Mesendoderm (in vitro differentiated cells): ENCODE results near the gene CD96.
A peak's percentile ranks its signal among the peaks of the same experiment; 100 is the strongest.

Experiments
- DNase-seq: peaks from one replicate; pipeline ENCODE4 v3.0.0; 2013
- H2AK5ac ChIP-seq: 2 replicates; pipeline ENCODE4 v1.6.1; 2013; ENCODE audit warnings: low read length, inconsistent platforms
- H2BK120ac ChIP-seq: 2 replicates; pipeline ENCODE4 v1.6.1; 2013; ENCODE audit warnings: low read depth, mild to moderate bottlenecking, low read length, moderate library complexity, mixed read lengths
- H2BK15ac ChIP-seq: replicated peaks from 2 replicates; pipeline ENCODE4 v1.6.1; 2013; ENCODE audit warnings: low read depth, mild to moderate bottlenecking, moderate library complexity
- H2BK5ac ChIP-seq: 2 replicates; pipeline ENCODE4 v1.6.1; 2013; ENCODE audit warnings: low read length, inconsistent platforms
- H3K18ac ChIP-seq: 2 replicates; pipeline ENCODE4 v1.6.1; 2013; ENCODE audit warnings: mild to moderate bottlenecking, low read length, mixed read lengths
- H3K23ac ChIP-seq: one replicate; pipeline ENCODE4 v1.6.1; 2013; ENCODE audit warnings: low read length
- H3K27ac ChIP-seq: 2 replicates; pipeline ENCODE4 v1.5.1; 2013; ENCODE audit warnings: low read depth, mild to moderate bottlenecking, inconsistent platforms, low read length, moderate library complexity
- H3K27me3 ChIP-seq: 2 replicates; pipeline ENCODE4 v1.6.1; 2013; ENCODE audit warnings: low read length, control low read depth, mild to moderate bottlenecking, inconsistent platforms; ENCODE audit not compliant: insufficient read depth, poor library complexity
- H3K36me3 ChIP-seq: 2 replicates; pipeline ENCODE4 v1.6.1; 2013; ENCODE audit warnings: low read length, inconsistent platforms; ENCODE audit not compliant: control insufficient read depth, insufficient read depth
- H3K4ac ChIP-seq: one replicate; pipeline ENCODE4 v1.6.1; 2013; ENCODE audit warnings: low read depth, mild to moderate bottlenecking, low read length, moderate library complexity
- H3K4me1 ChIP-seq: 2 replicates; pipeline ENCODE4 v1.6.1; 2013; ENCODE audit warnings: low read depth, low read length, inconsistent platforms; ENCODE audit not compliant: control insufficient read depth
- H3K4me2 ChIP-seq: 2 replicates; pipeline ENCODE4 v1.6.1; 2013; ENCODE audit warnings: low read length
- H3K4me3 ChIP-seq: 2 replicates; pipeline ENCODE4 v1.5.1; 2013; ENCODE audit warnings: mild to moderate bottlenecking, low read length
- H3K56ac ChIP-seq: one replicate; pipeline ENCODE4 v1.6.1; 2013; ENCODE audit warnings: low read length
- H3K79me1 ChIP-seq: 2 replicates; pipeline ENCODE4 v1.6.1; 2013; ENCODE audit warnings: low read length, inconsistent platforms
- H3K79me2 ChIP-seq: 2 replicates; pipeline ENCODE4 v1.6.1; 2013; ENCODE audit warnings: mild to moderate bottlenecking, low read length; ENCODE audit not compliant: control insufficient read depth, insufficient read depth
- H3K9ac ChIP-seq: 2 replicates; pipeline ENCODE4 v1.6.1; 2013; ENCODE audit warnings: low read length, inconsistent platforms
- H4K5ac ChIP-seq: one replicate; pipeline ENCODE4 v1.6.1; 2013; ENCODE audit warnings: low read length
- H4K8ac ChIP-seq: one replicate; pipeline ENCODE4 v1.6.1; 2013; ENCODE audit warnings: low read depth, mild to moderate bottlenecking, control low read depth, low read length, moderate library complexity
- WGBS: extraction: QIAGEN DNeasy Blood & Tissue Kit; methylation state at CpG from one replicate; pipeline ENCODE4 v1.1.7; 2013; ENCODE audit warnings: low lambda C conversion rate, missing lambda C conversion rate; ENCODE audit not compliant: insufficient coverage; ENCODE audit errors: extremely low coverage; 5-methylcytosine and 5-hydroxymethylcytosine counted together

Gene CD96

GRCh38 chr3:111681661-111682426, 139.8 kb downstream of the CD96 start:
- Histone ChIP-seq H3K4me1 (no peaks in the 10 kb centered on the region), H3K79me1 (no peaks in the 10 kb centered on the region), H3K4me3 (no peak overlapping the region), H3K9ac (no peak overlapping the region), H3K79me2 (no peaks in the 10 kb centered on the region), H2AK5ac (no peak overlapping the region), H3K27me3 (no peaks in the 10 kb centered on the region), H2BK120ac (no peak overlapping the region), H3K4me2 (no peak overlapping the region), H3K27ac (no peak overlapping the region), H3K18ac (no peak overlapping the region), H3K36me3 (no peaks in the 10 kb centered on the region), H3K23ac (no peak overlapping the region), H3K4ac (no peak overlapping the region), H4K5ac (no peak overlapping the region), H4K8ac (no peak overlapping the region), H2BK15ac (no peak overlapping the region), H3K56ac (no peak overlapping the region), H2BK5ac (no peak overlapping the region)
- 100% methylated on average over 1 of the region's 7 CpGs for WGBS
- DNase-seq = no peak

DNA sequence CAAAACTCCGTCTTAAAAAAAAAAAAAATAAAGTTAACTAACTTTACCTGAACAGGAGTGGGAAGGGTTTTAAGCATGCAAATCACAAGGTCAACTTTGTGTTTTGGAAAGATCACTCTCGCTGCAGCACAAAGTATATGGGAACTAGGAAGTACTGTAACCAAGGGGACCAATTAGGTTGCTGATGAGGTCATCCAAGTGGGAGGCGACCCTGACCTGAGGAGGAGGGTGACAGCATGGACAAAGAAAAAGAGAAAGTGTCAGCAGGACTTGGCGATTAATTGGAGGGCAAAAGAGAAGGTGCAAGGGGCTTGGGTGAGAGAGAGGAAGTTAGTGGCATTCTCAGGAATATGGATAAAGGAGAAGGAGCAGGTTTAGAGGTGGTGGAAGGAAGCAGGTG, 142.6 kb downstream of the CD96 start:
- Histone ChIP-seq H2BK5ac (no peak overlapping the region), H3K18ac (no peak overlapping the region), H2AK5ac (no peak overlapping the region), H2BK120ac (no peak overlapping the region), H3K79me2 (no peaks in the 10 kb centered on the region), H3K4ac (no peak overlapping the region), H3K9ac (no peak overlapping the region), H2BK15ac (no peak overlapping the region), H3K23ac (no peak overlapping the region), H3K27ac (no peak overlapping the region), H3K56ac (no peak overlapping the region), H4K8ac (no peak overlapping the region), H3K4me2 (no peak overlapping the region), H4K5ac (no peak overlapping the region), H3K27me3 (no peaks in the 10 kb centered on the region), H3K4me3 (no peak overlapping the region), H3K36me3 (no peaks in the 10 kb centered on the region), H3K4me1 (no peaks in the 10 kb centered on the region), H3K79me1 (no peaks in the 10 kb centered on the region)
- WGBS = no CpG with 5 or more reads among the region's 4 CpGs
- DNase-seq = peak; percentile 34

GRCh38 chr3:111688190-111688800, 146.3 kb downstream of the CD96 start:
- no peak overlapping the region for H3K27ac ChIP-seq
- DNase-seq = no peak
- no peak overlapping the region for H3K4me3 ChIP-seq
- no peak overlapping the region for H2AK5ac ChIP-seq
- WGBS = no CpG with 5 or more reads among the region's 2 CpGs
- H3K4me2 ChIP-seq = no peak overlapping the region
- no peaks in the 10 kb centered on the region for H3K36me3 ChIP-seq
- no peak overlapping the region for H3K4ac ChIP-seq
- no peak overlapping the region for H2BK5ac ChIP-seq
- H3K56ac ChIP-seq = no peak overlapping the region
- no peaks in the 10 kb centered on the region for H3K4me1 ChIP-seq
- no peaks in the 10 kb centered on the region for H3K27me3 ChIP-seq
- no peak overlapping the region for H4K8ac ChIP-seq
- H3K9ac ChIP-seq = no peak overlapping the region
- H3K79me2 ChIP-seq = no peaks in the 10 kb centered on the region
- no peak overlapping the region for H2BK120ac ChIP-seq
- no peak overlapping the region for H3K23ac ChIP-seq
- H3K79me1 ChIP-seq = no peaks in the 10 kb centered on the region
- H3K18ac ChIP-seq = no peak overlapping the region
- no peak overlapping the region for H2BK15ac ChIP-seq
- H4K5ac ChIP-seq = no peak overlapping the region

DNA sequence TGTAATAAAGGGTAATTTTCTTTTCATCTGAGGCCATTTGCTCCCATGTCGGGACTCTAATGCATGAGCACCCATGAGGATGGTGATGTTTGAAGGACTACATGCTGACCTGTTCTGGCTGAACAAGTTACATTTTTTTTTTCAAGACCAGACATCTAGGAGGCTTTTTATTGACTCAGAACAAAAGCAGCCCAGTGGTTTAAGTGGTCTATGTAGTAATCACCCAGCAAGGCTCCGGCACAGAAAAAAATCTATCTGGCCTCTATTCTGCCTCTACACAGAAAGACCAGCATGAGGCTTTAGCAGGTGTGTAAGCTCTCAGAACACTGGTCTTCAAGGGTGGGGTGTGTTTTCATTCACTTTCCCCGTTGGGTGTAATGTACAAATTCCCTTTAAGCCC, 148.2 kb downstream of the CD96 start:
- Histone ChIP-seq H3K36me3 (no peaks in the 10 kb centered on the region), H3K79me1 (no peaks in the 10 kb centered on the region), H3K4ac (no peak overlapping the region), H3K4me3 (no peak overlapping the region), H2BK120ac (no peak overlapping the region), H3K18ac (no peak overlapping the region), H3K79me2 (no peaks in the 10 kb centered on the region), H4K5ac (no peak overlapping the region), H3K9ac (no peak overlapping the region), H3K4me2 (no peak overlapping the region), H2BK15ac (no peak overlapping the region), H3K27me3 (no peaks in the 10 kb centered on the region), H3K27ac (no peak overlapping the region), H4K8ac (no peak overlapping the region), H3K4me1 (no peaks in the 10 kb centered on the region), H2AK5ac (no peak overlapping the region), H2BK5ac (no peak overlapping the region), H3K23ac (no peak overlapping the region), H3K56ac (no peak overlapping the region)
- no peak for DNase-seq
- no CpG with 5 or more reads among the region's 3 CpGs for WGBS

DNA sequence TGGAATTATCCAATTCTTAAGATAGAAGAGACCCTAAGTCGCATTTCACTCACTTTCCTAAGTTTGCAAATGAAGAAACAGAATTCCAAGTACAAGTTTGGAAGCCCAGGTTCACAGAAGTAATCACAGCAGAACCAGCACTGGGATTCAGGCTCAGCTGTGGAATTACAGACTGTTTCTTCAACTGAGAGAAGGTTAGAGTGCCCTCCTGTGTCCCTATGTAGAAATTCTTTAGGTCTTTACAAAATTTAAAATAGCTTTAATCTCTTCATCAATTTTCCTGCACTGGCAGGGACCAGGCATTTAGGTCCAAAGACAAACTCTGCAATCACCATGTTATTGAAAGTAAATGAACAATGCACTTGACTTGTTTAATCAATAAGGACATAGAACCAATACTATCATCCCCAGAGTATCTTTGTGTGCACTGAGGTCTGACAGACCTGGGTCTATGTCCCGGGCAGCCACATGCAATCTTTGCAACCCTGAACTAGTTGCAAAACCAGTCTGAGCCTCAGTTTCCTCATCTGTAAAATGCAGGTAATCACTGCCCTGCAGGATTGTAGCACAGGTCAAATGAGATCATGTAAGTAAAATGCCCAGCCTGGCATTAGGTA, 149.4 kb downstream of the CD96 start:
- H3K4ac ChIP-seq = no peak overlapping the region
- H3K79me1 ChIP-seq = no peaks in the 10 kb centered on the region
- no peak overlapping the region for H2BK5ac ChIP-seq
- H3K27ac ChIP-seq = no peak overlapping the region
- H3K18ac ChIP-seq = no peak overlapping the region
- no peaks in the 10 kb centered on the region for H3K27me3 ChIP-seq
- H2BK15ac ChIP-seq = no peak overlapping the region
- WGBS = no CpG with 5 or more reads among the region's 2 CpGs
- no peaks in the 10 kb centered on the region for H3K4me1 ChIP-seq
- H3K4me3 ChIP-seq = no peak overlapping the region
- no peak overlapping the region for H3K23ac ChIP-seq
- no peak overlapping the region for H2BK120ac ChIP-seq
- H3K9ac ChIP-seq = no peak overlapping the region
- no peaks in the 10 kb centered on the region for H3K79me2 ChIP-seq
- DNase-seq = peak; percentile 54
- H4K8ac ChIP-seq = no peak overlapping the region
- no peak overlapping the region for H4K5ac ChIP-seq
- no peak overlapping the region for H3K4me2 ChIP-seq
- H2AK5ac ChIP-seq = no peak overlapping the region
- no peak overlapping the region for H3K56ac ChIP-seq
- H3K36me3 ChIP-seq = no peaks in the 10 kb centered on the region
